Superior temporal gyrus (tissue), 1 donor: ENCODE results near the gene MTA1.

Experiments used
- DNase-seq: peaks from one replicate; pipeline ENCODE4 v3.0.0-alpha.2; 2016; ENCODE audit errors: extremely low spot score

Gene MTA1

DNA sequence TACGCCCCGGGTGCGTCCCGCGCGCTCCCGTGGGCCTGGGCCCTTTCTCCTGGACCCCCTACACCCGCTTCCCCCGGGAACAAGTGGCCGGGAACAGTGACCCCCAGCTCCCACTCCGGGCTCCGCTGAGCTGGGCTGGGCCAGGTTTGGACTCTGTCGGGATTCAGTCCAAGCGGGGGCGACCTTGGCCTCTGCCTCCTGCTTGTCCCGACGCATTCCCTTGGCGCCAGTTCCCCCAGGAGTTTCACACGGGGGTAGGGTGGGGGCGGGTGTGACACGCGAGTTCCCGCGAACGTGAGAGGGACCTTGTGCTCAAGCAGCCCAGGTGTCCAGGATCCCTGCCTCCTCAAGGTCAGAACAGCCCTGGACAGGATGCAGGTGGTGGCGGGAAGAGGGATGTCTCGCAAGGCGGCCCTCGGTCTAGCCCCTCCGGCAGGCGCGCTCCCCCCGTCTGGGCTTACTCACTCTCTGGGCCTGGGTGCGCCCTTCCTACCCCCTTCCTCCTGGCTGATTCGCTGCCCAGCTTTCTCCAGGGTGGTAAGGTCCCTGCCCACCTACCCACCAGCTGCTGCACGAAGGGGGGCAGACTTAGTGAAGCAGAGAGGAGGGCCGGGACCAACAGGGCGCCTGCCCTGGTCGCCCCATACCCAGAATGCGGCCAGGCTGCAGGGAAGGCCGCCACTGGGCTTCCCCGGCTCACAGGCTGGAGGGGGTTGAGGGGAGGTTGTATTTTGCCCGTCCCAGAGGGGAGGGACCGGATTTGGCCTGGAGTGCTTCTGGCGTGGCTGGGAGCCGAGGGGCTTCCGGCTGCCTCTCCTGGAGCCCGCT lies 55.9 kb downstream of the MTA1 start:
- DNase-seq = no peak

DNA sequence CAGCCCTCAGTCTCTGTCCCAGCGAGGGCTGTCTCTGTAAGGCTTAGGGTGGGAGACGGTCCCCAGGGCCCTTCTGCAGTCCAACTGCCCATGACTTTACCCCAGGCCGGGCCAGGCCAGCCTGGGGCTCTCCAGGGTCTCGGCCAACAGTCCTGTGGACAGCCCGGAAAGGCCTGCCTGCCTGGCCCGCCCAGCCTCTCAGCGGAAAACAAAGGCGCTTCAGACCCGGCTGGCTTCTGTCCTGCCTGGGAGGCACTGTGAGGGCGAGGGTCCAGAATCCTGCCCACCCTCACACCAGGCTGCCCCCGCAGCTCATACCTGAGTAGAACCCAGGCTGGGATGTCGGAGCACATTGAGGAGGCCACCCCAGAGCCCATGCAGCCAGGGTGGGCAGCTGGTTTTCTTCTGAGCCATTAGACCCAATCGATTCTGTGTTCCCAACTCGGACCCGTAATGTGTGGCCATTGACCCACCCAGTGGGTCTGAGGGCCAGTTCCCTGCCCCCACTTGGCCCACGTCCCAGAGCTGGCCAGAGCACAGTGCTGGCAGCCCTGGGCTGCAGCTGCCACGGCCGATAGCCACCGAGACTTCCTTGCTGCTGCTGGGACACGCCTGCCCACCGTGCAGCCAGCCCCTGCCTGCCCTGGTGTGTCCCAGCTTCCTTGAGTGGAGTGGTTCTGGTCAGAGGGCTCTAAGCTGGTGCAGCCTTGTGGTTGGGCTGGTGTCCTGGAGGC lies 56.6 kb downstream of the MTA1 start:
- peak; percentile 82 for DNase-seq

DNA sequence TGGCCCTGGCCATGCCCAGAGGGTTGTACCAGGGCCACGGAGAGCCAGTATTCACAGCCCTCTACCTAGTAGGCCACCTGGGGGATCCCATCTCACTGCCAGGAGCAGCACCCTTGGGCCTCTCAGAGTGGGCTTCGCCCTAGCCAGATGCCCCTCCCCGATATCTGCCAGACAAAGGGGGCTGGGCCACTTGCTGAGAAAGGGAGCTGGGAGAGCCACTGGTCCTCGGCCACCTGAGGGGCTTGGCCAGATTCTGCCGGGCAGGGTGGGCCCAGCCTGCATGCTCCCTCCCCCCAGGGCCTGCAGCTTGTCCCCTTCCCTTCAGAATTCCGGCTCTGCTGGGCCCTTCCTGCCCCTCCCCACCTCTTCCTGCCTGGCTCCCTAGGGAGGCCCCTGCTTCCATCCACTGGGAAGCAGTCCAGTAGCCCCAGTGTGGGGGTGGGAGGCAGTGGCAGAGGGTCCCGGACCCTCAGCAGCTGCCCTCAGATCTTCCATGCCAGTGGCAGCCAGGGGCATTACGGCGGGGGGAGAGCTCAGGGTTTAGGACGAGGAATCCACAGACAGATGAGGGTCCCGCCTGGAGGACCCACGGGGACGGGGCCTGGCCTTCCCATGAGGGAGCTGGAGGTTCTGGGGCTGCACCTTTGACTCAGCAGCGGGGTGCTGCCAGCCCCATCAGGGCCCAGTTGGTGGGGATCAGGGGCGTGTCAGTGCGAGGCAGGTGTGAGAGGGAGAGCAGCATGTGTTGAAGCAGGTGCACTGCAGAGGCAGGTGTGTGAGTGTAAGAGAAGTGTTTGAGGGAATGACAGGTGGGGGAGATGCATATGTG lies 57.4 kb downstream of the MTA1 start:
- DNase-seq = no peak

DNA sequence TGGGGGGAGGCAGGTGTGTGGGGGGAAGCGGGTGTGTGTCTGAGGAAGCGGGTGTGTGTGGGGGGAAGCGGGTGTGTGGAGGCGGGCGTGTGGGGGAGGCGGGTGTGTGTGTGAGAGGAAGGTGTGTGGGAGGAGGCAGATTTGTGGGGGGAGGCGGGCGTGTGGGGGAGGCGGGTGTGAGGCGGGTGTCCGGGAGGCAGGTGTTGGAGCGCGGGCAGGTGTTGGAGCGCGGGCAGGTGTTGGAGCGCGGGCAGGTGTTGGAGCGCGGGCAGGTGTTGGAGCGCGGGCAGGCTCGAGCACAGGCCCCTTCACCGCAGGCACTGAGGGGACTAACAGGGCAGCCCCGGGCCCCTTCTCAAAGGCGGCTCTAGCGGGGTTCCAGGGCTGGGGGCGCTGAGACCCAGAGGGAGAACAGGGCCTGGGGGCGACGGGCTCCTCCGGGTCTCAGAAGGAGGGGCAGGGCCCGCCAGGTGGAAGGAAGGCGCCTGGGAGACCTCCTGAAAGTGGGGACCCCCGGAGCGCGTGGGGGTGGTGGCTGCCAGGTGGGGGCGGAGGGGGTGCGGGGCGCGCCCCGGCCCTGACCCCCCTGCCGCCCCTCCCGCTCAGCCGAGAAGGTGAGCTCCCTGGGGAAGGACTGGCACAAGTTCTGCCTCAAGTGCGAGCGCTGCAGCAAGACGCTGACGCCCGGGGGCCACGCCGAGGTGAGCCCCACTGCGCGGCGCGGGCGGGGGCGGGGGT lies 58.2 kb downstream of the MTA1 start:
- no peak for DNase-seq

DNA sequence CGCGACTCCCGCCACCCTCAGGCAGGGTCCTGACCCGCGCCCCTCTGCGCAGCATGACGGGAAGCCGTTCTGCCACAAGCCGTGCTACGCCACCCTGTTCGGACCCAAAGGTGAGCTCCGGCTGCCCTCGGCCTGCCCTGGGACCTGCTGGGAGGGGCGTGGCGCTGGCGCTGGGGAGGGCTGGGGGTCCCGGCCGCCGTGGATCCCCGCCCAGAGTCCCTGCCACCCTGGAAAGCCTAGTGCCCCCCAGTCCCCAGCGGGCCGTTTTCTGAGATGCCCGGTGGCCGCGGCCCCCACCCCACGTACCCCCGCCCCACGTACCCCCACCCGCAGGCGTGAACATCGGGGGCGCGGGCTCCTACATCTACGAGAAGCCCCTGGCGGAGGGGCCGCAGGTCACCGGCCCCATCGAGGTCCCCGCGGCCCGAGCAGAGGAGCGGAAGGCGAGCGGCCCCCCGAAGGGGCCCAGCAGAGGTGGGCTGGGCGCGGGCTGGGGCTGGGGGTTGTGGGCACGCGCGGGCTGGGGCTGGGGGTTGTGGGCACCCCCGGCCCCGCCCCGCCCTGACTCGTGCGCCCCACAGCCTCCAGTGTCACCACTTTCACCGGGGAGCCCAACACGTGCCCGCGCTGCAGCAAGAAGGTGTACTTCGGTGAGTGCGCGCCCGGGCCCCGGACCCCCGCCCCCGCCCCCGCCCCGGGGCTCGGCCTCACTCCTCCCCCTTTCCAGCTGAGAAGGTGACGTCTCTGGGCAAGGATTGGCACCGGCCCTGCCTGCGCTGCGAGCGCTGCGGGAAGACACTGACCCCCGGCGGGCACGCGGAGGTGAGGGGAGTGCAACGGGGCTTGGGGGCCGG lies 59.0 kb downstream of the MTA1 start:
- no peak for DNase-seq

DNA sequence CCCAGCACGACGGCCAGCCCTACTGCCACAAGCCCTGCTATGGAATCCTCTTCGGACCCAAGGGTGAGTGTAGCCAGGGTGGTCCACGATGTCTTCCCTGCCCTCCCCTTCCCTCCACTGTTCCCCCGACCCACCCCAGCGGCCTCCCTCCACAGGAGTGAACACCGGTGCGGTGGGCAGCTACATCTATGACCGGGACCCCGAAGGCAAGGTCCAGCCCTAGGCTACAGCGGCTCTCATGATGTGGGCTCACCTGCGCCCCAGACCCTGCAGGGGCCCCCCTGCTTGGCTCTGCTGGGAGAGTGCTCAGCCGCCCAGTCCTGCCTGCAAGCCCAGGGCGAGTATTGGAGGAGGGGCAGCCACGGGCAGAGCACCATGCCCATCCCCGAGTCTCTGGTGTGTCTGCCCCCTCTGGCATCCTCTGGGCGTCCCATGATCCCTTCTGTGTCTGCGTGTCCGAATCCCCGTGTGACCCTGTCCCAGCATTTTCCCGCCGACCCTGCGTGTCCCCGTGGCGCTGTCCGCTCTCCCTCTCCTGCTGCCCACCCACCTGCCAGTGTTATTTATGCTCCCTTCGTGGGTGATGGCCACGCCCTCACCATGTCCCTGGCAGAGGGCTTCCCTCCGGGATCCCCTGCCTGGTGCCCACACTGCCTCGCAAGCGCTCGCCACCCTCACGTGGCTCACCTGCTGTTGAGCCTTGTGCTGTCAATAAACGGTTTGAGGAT lies 60.0 kb downstream of the MTA1 start:
- DNase-seq = no peak

DNA sequence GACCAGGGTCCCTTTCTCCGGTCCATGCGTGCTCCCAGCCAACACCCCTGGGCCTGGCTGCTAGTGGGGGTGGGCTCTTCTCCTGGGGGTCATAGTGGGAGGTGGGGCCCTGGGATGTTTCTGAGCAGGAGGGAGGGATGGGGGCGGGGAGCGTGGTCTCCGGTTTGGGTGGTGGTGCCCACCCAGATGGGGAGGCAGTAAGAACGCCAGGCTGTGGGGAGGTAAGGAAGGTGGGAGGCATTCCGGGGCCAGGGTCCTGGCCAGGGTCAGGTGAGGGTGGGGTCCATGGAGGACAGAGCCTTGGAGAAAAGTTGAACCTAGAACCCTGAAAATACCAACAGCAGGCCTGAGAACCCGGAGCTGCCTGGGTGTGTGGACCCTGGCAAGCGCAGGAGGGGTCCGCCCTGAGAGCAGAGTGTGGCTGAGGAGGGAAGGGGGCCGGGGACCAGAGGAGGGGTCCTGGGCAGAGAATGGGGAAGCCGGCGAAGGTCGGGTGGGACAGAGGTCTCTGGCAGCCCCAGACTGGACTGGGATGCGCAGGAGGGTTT lies 60.6 kb downstream of the MTA1 start:
- DNase-seq = no peak

DNA sequence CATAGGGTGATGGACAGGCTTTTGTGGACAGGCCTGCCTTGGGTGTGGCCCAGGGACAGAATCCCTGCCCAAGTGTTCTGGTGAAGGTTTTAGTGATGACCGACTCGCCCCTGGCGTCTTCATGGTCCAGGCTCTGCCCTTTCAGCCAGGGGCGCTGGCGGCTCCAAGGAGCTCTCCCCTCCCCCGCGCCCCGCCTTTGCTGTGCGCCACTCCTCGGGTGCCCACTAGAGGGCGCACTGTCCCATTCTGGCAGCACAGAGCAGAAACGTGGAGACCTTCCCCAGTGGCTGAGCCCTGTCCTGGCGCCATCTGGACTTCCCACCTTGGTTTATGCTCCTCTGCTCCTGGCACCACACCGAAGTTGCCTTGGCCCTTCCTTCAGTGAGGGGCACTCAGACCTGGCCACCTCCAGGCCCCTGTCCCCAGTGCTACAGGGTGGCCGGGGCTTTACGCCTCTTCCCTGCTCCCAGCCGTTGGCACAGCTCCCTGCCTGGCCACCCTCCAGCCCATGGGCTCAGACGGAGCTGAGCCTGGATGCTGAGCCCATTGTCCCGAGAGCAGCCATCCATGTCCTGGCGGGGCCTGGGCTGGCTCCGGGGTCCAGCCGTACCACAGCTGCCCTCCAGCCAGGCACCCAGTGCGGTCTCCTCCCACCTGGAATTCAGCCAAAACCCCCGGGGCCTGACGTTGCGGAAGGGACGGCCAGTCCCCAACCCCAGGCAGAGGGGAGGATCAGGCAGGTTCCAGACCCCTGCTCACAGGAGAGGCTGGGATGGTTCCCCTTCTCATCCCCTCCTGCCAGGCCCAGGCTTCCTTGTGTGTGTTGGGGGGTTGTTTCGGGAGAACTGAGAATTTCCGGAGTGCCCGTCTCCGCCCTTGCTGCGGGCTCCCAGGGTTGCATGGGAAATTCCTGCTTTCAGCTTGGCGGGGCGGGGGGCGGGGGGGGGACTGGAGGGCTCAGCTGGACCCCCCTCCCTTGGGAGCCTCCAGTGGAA lies 61.5 kb downstream of the MTA1 start:
- DNase-seq = peak; percentile 90

DNA sequence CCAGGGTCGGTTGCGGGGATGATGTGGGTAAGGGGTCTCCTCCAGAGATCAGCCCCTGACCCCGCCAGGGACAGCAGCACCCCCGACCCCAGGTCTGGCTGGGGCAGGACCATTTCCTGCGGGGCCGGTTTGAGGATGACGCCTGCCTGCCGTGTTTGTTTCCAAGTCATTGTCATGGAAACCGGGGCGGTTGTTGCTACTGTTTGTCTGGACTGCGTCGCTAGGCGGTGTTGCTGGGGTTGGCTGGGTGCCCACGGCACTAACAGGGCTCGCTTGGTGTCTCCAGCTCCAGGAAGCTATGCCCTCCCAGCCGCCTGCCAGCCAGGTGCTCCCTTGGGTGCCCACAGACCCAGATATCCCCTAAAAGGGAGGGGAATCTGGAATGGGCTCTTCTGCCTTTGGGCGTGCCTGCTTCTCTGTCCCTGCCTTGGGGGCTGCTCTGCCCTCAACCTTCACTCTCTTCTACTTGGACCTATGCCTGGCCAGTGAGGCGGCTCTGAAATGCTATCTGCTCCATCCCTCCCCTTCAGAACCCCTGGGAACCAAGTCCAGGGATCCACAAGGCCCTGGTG lies 62.3 kb downstream of the MTA1 start:
- DNase-seq = peak; percentile 84

DNA sequence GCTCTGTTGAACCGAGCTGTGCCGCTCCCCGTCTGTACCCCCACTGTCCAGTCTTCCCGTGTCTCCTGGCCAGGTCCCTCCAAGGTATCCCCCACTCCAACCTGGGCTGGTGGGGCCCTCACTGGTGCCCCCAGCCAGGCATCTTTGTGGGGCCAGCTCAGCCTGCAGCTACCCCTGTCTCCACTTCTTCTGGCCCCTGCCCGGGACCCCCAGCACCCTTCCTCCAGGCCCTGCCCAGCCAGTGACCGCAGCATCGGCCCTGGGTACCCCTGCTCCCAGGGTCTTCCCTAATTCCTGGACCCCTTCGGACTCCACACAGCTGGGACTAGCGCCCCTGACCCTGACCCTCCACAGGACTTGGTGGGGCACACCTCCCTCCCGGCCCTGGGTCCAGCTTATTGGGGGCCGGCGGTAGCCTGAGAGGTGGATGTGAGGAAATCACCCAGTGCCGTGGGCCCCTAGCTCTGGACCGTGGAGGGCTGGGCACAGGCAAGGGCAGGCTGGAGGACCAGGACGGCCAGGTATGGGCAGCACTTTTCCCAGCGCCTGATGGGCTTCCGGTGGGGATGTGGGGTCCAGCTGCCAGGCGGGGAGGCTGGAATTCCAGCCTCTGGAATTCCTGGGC lies 63.0 kb downstream of the MTA1 start:
- DNase-seq = no peak

DNA sequence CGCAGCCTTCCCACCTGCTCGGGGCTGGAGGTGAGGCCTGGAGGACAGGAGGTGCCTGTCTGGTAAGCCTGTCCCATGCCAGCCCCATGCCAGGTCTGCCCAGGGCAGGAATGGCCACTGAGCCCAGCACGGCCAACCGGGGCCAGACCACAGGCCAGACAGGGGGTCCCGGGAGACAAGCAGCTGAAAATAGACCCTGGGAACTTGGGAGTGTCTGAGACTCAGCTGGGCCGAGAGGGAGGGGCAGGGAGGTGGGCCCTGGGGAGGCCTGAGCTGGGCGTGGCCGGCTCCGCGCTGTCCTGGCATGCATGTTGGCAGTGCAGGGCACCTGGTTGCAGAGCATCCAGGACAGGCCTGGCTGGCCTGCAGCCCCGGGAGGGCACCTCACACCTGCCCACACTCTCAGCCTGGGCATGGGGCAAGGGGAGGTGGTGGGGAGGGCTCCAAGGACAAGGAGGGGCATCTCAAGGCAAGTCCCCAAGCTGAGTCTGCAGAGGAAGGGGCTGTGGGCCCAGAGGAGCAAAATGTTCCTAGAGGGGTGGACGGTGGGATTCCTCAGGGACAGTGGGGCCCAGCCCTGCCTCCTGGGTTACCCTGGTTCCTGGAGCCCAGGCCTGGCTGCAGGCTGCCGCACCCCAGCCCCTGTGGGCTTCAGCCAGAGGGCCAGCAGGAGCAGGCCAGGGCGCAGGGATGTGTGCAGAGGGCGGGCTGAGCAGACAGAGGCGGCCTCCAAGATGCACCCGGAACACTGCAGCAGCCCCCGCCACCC lies 63.9 kb downstream of the MTA1 start:
- DNase-seq = no peak

DNA sequence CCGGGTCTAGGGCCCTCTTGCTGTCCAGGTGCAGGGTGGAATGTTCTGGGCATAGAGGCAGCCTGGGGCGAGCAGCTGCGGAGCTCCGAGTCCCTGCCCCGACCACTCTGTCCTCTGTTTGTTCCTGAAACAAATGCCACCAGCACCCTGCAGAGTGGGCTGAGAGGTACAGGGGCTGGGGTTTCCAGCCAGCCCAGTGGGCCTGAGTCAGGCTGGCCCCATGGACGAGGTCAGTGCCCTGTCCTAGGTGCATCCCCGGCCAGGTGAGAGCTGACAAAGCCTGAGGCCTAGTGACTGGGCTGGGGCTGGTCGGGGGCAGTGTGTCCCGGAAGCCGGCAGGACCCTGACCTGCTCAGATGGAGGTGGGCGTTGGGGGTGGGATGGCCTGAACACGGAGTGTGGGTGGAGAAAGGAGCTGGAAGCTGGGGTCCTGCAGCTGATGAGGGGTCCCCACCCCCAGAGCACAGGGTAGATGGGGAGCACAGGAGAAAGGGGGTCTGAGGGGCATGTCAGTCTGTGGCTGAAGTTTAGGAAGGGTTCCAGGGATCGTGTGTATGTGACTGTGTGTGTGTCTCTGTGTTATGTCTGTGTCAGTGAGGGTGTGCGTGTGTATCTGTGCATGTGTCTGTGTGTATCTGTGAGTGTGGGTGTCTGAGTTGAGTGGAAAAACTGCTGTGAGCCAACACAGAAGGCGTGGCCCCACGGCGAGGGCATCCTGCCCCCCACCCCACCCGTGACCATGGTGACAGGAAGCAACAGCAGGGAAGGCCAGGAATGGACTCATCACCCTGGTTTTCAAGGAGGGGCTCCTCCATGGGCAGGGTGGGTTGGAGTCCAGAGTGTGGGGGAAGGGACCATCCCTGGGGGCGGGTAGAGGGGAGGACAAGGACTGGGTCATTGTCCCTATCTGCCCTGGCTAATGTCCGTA lies 64.7 kb downstream of the MTA1 start:
- no peak for DNase-seq

DNA sequence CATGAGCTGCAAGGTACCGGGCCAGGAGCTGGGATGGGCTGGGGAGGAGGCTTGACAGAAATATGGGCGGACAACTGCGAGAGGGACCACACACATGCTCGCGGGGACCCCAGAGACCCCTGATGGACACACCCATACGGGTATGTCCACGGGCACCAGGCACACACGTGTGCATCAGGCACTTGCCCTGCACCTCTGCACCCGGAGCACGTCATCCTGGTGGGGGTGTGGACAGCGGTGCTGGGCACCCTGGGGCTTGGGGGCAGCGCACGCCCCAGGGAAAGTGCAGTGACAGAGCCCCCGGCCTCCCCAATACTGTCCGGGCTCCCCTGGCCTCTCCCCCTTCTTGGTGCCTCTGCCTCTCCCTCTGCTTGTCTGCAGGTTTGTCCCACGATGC lies 65.4 kb downstream of the MTA1 start:
- DNase-seq = no peak

DNA sequence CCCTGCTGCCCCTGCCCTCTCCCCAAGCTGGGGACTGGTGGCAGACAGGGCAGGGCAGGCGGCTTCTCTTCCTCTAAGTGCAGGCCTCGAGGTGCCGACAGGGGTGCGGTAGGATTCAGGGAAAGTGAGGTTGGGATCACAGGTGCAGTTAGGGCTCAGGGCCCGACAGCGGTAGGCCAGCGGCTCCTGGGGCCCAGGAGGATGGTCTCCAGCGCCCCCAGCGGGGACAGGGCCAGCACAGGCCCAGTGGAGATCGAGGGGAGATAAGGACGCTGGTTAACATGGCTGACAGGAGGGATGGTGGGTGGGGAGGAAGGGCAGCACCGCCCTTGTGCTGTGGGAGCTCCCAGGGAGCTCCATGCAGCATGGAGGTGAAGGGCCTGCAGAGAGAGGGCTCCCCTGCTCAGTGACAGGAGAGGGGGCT lies 66.1 kb downstream of the MTA1 start:
- DNase-seq = no peak

DNA sequence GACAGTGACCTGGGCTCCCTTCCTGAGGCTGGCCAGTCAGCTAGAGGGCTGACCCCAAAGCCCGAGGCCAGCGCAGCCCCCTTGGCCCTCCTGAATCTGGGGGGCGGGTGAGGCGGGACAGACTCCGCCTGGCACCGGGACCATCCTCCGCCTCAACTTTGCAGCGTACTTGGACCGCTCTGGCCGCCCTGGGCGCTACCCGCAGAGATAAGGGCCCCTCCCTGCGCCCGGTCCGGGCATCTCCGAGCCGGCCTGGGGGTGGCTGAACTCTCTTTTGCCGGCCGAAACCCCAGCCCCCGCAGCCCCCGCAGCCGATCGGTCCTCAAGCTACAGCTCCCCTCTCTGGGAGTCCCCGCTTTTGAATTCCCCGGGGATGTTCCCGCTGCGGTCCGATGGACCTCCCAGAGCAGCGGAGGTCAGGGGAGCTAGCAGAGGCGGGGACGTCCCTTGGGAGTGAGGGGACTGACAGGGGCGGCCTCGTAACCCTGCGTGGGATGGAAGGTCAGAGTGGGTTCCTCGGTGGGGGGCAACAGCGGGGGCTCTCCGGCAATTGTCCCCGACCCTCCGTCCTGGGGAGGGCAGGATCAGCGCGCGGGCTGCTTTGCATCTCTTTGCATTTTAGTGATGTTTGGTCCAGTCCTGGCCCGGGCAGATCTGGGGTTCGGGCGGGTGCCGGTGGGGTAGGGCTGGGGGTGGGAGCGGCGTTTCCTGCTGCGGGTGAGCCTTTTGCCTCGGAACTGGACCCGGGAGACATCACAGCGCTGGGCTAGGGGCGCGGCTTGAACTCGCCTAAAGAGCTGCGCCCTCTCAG lies 66.7 kb downstream of the MTA1 start, which contains the start of gene CRIP1:
Gene CRIP1 (plus strand): TSS at position 724 of the 811 bp plus-strand sequence. CDS start 374 bp downstream, outside the sequence.
- DNase-seq = no peak
